ENCODE results near the gene VGLL1.

- TF ChIP-seq, protein P1, sequence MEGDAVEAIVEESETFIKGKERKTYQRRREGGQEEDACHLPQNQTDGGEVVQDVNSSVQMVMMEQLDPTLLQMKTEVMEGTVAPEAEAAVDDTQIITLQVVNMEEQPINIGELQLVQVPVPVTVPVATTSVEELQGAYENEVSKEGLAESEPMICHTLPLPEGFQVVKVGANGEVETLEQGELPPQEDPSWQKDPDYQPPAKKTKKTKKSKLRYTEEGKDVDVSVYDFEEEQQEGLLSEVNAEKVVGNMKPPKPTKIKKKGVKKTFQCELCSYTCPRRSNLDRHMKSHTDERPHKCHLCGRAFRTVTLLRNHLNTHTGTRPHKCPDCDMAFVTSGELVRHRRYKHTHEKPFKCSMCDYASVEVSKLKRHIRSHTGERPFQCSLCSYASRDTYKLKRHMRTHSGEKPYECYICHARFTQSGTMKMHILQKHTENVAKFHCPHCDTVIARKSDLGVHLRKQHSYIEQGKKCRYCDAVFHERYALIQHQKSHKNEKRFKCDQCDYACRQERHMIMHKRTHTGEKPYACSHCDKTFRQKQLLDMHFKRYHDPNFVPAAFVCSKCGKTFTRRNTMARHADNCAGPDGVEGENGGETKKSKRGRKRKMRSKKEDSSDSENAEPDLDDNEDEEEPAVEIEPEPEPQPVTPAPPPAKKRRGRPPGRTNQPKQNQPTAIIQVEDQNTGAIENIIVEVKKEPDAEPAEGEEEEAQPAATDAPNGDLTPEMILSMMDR (IDR thresholded peaks at IDR 0.05) = no peak
- TF ChIP-seq POLR2A (IDR thresholded peaks at IDR 0.05) = no peak
These were observed 34.4 kb upstream of the VGLL1 start, which contains the start of gene HTATSF1 for GRCh38 chrX:136497556-136498052.

All from thyroid gland (tissue), 4 donors.